Measurements from ENCODE around the gene UBR1.
"Not testable (repeated sequence)": the region's sequence is repeated elsewhere in the genome, so short reads cannot be mapped to it uniquely, and the experiment has no call there.

Gene UBR1

DNA sequence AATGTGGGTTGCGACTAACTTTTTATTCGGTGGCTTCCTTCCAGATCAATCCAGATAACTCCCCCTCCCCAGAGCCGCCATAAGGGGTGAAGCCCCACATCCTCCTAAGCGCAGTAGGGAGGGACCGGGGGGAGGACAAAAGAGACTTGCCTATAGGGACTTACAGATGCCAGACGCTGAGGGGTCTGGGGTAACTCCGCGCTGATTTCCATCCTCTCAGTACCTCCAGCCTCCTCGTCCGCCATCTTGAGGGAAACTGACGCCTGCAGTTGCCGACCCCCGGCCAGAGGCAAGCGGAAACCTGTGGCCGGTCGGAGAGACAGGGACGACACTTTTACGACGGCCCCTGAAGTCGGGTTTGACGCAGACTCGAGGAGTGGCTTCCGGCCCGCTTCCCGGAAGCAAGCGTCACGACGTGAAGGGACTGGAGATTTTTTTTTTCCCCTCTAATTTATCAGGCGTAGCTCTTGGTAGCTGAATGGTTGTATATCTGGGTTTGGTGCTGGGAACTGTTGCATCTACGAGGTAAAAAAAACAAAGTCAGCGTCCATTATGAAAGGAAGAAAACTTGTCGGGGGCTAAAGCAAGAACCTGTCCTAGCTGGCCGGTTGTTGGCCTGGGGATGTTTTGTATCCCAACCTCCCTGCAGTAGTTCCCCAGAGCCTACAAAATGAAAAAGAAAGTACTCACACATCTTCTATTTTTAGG is at the start of gene UBR1:
UBR1 (minus strand) TSS at position 261 of the 708 bp plus-strand sequence; CDS start at position 245, 16 bp downstream.
- DNase-seq (ENCODE audit: low read depth in 2 of 2), result peak; percentile 78 to 87

DNA sequence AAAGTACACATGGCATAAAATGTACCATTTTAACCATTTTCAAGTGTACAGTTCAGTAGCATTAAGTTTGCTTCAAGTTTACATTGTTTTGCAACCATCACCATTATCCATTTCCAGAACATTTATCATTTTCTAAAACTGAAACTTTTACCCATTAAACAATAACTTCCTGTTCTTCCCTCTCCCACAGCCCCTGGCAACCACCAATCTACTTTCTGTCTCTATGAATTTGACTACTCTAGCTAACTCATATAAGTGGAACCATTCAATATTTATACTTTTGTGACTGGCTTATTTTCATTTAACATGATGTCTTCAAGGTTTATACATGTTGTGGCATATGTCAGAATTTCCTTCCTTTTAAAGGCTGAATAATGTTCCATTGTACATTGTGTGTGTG is 47.4 kb upstream of the UBR1 start:
- no peak for DNase-seq (ENCODE audit: low read depth in 2 of 2)

DNA sequence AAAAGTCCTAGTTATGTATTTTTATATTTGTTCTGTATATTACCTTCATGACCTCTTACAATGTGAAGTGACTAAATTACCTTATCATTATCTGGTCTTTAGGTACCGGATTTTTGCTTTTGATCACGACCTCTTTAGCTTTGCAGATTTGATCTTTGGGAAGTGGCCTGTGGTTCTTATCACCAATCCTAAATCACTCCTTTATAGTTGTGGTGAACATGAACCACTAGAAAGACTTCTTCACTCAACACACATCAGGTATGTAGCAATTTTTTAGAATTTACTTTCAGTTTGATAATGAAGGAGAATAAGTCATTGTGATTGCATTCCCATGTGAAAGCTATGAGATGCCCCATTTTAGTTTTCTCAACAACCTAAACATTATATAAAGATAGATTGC is 45.9 kb upstream of the UBR1 start:
- no peak for DNase-seq (ENCODE audit: low read depth in 2 of 2)

DNA sequence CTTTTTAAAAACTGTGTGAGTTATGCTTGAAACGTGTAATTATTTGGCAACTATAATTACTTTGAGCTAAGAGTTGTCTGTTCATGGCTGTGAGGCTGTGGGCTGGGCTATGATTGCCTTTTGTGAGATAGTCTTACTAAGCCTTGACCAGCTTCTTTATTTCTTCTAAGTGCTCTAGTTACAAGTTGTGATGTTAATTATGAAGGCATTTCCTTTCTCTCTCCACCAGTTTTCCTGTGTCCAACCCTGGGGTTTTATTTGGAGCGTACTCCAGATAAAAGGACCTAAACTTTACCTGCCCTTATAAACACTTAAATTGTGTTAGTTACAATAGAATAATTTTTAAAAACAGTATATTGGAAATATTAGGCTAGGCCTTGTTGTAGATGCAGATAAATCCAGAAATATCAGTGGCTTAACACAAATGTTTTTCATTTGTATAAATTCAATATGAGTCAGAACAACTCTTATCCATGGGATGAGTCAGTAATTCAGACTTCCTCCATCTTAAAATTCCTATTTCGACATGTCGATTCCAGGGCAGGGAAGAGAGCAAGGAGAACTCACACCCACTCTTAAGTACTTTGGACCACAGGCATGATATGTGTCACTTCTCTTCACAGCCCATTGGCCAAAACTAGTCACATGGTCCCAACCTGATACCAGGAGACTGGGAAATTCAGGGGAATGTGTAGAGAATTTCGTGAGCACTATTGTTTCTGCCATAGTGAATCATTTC is 44.5 kb upstream of the UBR1 start:
- no peak for DNase-seq (ENCODE audit: low read depth in 2 of 2)

DNA sequence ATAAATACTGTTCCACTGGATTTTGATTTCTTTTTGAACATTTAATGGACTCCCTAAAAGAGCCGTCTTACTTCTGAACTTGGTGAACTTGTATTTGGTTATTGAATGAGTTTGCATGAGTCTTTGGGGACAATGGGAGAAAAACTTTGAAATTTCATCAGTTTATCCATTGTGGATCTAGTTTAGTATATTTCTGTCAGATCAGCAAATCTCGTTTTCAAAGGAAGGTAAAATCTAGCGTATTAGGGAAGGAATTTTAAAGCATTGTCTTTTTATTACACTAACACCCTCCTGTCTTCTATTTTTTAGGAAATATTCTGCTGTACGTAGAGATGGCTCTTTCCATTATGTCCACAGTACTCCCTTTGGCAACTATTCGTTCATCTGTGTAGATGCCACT is 40.3 kb upstream of the UBR1 start:
- no peak for DNase-seq (ENCODE audit: low read depth in 2 of 2)

DNA sequence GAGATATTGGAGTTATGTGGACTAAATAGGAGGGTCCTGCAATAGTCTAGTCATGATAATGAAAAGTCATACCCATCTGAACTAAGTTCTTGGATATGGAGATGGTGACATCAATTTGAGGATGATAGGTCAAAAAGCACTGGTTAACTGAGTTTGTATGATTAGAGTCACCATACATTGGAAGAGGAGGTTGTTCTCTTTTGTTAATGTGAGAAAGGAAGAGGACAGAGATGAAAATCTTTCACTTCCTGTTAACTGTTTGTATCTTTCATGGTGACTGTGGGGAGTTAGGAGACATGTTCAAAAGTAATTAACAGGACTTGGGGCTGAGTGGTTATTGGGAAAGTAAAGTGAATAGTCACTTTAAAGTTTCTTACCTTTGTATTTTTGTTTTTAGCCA is 38.7 kb upstream of the UBR1 start:
- no peak for DNase-seq (ENCODE audit: low read depth in 2 of 2)

DNA sequence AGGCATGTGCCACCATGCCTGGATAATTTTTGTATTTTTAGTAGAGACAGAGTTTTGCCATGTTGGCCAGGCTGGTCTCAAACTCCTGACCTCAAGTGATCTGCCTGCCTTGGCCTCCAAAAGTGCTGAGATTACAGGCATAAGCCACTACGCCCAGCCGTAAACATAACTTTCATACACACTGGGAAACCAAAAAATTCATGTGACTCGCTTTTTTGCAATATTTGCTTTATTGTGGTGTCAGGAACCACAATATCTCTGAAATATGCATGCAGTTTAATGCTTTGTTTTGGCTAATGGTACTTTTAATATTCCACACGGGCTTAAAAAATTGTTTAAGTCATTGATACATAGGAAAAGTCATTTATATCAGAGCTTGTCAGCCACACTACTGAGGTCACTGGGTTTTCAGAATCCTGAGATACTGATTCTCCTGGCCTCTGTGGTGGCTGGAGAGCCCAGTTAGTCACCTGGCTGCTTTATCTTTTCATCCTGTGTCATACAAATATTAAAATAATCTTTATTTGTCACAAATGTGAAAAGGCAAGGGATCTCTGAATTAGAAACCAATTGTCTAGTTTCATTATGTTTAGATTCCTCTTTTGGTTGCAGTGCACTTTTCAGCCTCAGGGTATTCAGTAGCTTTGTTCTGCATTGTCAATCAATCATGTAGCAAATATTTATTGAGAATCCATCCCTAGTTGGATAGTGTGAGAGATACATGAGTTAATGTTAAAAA is 37.5 kb upstream of the UBR1 start:
- no peak for DNase-seq (ENCODE audit: low read depth in 2 of 2)

DNA sequence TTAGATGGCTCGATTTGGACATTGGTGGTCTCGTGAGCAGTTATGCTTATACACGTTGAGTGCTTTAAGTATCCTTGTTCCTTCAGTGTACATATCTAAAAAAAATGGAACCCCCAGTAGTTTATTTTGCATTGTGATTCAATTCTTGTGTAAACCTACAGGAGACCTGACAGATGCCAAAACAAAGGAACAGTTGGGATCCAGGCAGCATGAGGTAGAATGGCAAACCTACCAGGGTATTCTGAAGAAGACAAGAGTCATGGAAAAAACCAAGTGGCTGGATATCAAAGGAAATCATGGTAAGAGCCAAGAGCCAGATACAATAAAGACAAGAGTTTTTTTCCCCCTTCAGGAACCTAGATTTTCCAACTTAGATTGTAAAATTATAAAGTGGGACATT is 29.5 kb upstream of the UBR1 start:
- DNase-seq (ENCODE audit: low read depth in 2 of 2), result no peak

DNA sequence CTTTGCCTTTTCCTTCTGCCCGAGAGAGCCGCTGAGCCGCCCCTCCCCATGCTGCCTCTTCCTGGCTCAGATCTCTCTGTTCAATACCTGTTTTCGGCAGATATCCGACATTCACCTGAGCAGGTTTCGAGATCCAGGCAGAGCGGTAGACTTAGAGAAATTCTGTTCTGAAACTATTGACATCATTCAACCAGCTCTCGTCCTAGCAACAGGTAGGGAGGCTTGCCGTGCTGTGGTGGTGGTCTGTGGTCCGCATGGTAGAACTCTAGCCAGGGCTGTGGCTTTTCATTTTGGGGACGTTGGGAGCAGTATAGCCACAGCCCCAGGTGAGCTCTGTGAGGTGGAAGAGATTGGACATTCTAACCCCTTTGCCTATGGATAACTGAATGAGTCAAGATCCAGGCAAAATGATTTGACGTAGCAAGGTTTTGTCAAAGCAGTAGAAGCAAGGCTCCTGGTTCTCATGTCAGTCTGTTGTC is 28.4 kb upstream of the UBR1 start:
- no peak for DNase-seq (ENCODE audit: low read depth in 2 of 2)

DNA sequence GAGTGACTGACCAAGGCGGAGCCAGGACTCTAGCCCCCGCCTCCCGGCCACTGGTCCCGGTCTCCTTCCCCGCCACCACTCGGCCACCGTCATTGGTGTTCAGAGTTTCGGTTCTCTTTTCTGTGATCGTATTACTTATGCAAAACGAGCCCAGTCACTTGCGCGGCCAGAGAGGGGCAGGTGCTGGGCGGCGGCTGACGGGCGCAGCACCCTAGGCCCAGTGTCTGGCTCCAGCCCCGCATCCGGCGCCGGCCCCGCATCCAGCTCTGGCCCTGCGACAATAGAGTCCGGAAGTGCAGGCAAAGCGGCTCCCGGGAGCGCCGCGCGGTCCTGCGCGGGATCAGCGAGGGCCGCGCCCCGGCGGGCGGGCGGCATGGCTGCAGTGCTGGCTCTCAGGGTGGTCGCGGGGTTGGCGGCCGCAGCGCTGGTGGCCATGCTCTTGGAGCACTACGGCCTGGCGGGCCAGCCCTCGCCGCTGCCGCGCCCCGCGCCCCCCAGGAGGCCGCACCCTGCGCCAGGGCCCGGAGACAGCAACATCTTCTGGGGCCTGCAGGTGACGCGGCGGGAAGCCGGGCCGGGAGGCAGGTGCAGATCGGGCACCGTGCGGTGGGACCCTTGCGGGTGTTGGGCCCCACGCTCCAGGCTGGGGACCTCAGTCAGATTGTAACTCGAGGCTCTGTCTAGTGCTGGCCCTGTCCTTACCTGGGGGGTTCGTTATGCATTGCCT is 27.8 kb upstream of the UBR1 start, which contains the start of gene TMEM62:
TMEM62 (plus strand) TSS at position 157 of the 727 bp plus-strand sequence; CDS start at position 374, 217 bp downstream.
- DNase-seq (ENCODE audit: low read depth in 2 of 2), result peak; percentile 30 to 33

DNA sequence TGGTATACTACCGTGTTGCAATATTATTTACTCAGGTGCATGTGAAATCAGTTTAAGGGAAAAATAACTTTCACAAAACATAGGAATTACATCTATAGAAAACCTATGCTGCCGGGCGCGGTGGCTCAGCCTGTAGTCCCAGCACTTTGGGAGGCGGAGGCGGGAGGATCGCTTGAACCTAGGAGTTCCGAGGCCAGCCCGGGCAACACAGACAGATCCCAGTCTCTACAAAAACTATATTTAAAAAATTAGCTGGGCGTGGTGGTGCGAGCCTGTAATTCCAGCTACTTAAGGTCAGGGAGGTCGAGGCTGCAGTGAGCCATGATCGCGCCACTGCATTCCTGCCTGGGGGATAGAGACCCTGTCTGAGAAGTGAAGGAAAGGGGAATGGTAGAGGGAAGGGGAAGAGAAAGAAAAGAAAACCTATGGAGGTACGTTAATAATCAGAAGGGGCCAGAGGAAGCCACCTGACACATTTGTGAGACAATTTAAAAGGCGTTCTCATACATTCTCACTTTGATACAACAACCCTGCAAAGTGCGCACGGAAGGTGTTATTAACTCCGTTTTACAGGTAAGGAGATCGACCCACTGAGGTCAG is 27.1 kb upstream of the UBR1 start:
- DNase-seq (ENCODE audit: low read depth in 2 of 2), result no peak

DNA sequence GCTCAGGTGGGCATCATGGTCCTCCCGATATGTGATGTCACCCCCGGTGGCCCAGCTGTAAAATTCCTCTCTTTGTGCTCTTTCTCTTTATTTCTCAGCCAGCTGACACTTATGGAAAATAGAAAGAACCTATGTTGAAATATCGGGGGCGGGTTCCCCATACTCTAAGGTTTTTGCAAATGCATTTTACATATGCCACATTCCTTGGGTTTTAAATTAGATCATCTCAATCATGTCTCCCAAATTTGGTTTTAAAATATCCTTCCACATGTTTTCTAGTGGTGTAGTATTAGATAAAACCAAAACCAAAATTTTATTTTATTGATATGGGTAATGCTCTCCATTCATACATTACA is 23.1 kb upstream of the UBR1 start:
- no peak for DNase-seq (ENCODE audit: low read depth in 2 of 2)

DNA sequence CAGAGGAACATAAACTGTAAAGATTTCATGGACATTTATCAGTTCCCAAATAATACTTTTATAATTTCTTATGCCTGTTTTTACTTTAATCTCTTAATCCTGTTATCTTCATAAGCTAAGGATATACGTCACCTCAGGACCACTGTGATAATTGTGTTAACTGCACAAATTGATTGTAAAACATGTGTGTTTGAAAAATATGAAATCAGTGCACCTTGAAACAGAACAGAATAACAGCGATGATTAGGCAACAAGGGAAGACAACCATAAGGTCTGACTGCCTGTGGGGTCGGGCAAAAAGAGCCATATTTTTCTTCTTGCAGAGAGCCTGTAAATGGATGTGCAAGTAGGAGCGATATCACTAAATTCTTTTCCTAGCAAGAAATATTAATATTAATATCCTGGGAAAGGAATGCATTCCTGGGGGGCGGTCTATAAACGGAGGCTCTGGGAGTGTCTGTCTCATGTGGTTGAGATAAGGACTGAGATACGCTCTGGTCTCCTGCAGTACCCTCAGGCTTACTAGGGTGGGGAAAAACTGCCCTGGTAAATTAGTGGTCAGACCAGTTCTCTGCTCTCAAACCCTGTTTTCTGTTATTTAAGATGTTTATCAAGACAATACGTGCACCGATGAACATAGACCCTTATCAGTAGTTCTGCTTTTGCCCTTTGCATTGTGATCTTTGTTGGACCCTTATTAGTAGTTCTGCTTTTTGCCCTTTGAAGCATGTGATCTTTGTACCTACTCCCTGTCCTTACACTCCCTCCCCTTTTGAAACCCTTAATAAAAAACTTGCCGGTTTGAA is 22.5 kb upstream of the UBR1 start:
- DNase-seq (ENCODE audit: low read depth in 2 of 2), result not testable (repeated sequence)

DNA sequence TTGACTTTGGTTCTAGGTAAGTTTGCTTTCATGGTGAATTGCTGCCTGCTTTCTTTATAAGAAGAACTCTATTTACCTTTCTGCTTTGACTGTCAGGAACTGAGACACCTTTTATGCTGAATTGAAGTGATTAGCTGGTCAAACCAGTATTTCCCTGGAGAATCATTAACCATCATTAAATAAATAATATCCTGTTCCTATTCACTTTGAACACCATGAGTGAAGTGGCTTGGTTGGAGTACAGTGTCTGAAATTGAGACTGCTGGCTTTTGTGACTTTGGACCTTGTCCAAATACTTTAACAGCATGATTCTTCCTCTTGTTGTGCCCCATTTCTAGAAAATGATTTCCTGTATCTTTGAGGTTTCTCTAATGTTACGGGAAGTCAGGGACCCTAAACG is 21.9 kb upstream of the UBR1 start:
- no peak for DNase-seq (ENCODE audit: low read depth in 2 of 2)

DNA sequence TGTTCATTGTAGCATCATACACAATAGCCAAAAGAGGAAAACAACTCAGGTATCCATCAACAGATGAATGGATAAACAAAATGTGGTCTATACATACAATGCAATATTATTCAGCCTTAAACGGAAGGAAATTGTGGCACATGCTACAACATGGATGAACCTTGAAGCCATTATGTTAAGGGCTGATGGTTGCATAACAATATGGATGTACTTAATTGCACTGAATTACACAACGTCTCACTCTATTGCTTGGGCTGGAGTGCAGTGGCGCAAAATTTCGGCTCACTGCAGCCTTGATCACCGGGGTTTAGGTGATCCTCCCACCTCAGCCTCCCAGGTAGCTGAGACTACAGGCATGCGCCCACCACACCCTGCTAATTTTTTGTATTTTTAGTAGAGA is 20.5 kb upstream of the UBR1 start:
- no peak for DNase-seq (ENCODE audit: low read depth in 2 of 2)

DNA sequence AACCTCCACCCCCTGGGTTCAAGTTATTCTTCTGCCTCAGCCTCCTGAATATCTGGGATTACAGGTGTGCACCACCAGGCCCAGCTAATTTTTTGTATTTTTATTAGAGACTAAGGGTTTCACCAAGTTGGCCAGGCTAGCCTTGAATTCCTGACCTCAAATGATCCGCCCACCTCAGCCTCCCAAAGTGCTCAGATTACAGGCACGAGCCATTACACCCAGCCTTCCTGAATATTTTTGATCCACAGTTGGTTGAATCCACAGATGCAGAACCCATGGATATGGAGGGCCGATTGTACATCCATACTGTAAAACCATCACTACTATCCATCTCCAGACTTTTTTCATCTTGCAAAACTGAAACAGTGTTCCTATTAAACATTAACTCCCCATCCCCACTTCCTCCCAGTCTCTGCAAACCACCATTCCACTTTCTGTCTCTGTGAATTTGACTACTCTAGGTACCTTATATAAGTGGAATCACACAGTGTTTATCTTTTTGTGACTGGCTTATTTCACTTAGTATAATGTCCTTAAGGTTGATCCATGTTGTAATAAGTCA is 19.3 kb upstream of the UBR1 start:
- DNase-seq (ENCODE audit: low read depth in 2 of 2), result no peak

DNA sequence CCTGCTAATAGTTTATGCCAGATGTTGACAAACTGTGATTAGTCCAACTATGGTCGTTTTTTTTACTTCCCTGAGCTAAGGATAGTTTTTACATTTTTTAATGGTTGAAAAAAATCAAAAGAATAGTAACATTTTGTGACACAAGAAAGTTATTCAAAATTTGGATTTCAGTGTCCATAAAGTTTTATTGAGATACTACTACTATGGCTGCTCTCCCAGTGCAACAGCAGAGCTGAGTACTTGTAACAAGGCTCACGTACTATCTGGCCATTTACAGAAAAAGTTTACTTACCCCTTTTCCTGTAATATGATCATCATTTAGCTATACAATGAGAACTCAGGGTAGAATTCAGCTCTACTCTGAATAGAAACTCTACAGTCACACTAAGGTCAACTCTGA is 16.0 kb upstream of the UBR1 start:
- DNase-seq (ENCODE audit: low read depth in 2 of 2), result no peak

DNA sequence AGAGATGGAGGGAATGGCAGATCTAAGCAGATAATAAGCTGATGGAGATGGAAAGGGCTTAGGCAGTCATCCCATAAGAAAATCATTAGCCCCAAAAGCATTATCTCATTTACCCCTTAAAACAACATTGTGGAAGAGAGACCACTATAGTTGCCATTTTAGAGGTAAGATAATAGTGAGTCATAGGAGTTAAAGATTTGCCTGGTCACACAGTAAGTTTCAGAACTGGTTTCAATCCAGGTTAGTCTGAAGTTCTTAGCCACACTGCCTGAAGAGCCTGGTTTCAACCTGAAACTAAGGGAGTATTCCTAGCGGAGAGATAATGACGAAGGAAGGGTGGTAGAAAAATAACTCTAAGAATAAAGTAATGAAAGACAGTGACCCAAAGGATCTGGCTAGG is 13.0 kb upstream of the UBR1 start:
- no peak for DNase-seq (ENCODE audit: low read depth in 2 of 2)

DNA sequence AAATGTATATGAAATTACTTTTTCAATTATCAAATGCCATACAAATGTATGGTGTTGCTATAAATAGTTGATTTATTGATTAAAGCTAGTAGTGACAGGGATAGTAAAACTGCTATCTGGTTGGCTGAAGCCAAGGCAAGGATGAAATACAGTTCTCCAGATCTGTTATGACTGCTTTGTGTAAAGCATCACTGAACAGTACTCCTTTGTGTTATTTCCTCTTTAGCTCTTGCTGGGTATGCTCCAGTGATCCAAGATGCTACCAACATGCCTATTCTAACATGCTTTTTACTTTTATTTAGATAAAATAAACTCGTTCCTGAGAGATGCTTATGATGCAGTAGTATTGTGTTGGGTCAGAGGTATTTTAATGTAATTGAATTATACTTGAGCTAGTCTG is 12.4 kb upstream of the UBR1 start:
- DNase-seq (ENCODE audit: low read depth in 2 of 2), result no peak

DNA sequence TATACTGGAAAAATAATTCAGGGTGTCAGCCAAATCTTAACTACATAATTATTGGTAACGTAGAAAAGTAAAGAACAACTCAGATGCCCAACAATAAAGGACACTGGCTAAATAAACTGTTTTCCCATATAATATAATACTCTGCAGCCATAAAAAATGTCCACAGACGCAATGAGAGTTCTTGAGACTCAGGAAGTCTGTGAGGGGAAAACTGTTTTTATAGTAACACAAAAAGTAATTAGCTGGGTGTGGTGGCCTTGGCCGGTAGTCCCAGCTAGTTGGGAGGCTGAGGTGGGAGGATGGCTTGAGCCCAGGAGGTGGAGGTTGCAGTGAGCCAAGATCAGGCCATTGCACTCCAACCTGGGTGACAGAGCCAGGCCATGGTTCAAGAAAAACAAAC is 5.5 kb upstream of the UBR1 start:
- no peak for DNase-seq (ENCODE audit: low read depth in 2 of 2)
